Mucosa of descending colon (tissue), 3 donors: ENCODE results near the gene HES3. TPM values are rescaled to one million over a fixed set of nuclear protein-coding genes. Genes with fewer than 3 reads are reported as not detected.

Experiments used
- ATAC-seq: fragments of 200-7000 bp; cut with Tn5 transposase; one replicate; pipeline ENCODE4 v1.9.1; 2020; ENCODE audit warnings: mild to moderate bottlenecking, moderate library complexity
- DNase-seq, 3 donors: peaks; one replicate each; pipeline ENCODE4 v3.0.0-alpha.2; 2020
- H3K36me3 ChIP-seq: fragments of 200-600 bp; one replicate; pipeline ENCODE4 v1.8.0; 2021; ENCODE audit warnings: low read depth, mild to moderate bottlenecking
- H3K4me1 ChIP-seq: fragments of 200-600 bp; one replicate; pipeline ENCODE4 v1.8.0; 2021; ENCODE audit warnings: low read depth, mild to moderate bottlenecking
- H3K4me3 ChIP-seq: fragments of 200-600 bp; one replicate; pipeline ENCODE4 v1.8.0; 2021; ENCODE audit warnings: mild to moderate bottlenecking
- H3K9me3 ChIP-seq: fragments of 200-600 bp; one replicate; pipeline ENCODE4 v1.8.0; 2021; ENCODE audit warnings: mild to moderate bottlenecking
- intact Hi-C, 2 donors: fragments of 100-400 bp; cut with DNase I in 1 of 2; cut with micrococcal nuclease in 1 of 2; formaldehyde crosslinking; loops; one replicate each; pipeline versions ENCODE4 v1.11.0 to v1.11.1; 2022; cut with DNase I, micrococcal nuclease
- total RNA-seq, 3 donors: library from RNA; stranded (reverse); fragmentation: NEBNext Ultra II Directional in 2 of 3; extraction: Animal tissue kit (Norgen Biotek cat#: 25700) in 2 of 3; gene quantifications; one replicate each; pipeline versions ENCODE4 v1.2.1 to v1.2.4, GENCODE V29; 2021 to 2023
- TF ChIP-seq, protein P1 (sequence below): fragments of 200-600 bp; IDR thresholded peaks from one replicate; pipeline ENCODE4 v1.8.0; 2022; ENCODE audit warnings: antibody characterized with exemption, mild to moderate bottlenecking
- donor health status: DM: no; HTN: no; CAD: no; lungs with moderate emphysema.
- donor health status: DM: no; HTN: no; CAD: no.
- donor health status: DM: no; HTN: yes; CAD: no.

HES3 gene
- total RNA-seq, 3 donors from 2014 or later = not detected

DNA sequence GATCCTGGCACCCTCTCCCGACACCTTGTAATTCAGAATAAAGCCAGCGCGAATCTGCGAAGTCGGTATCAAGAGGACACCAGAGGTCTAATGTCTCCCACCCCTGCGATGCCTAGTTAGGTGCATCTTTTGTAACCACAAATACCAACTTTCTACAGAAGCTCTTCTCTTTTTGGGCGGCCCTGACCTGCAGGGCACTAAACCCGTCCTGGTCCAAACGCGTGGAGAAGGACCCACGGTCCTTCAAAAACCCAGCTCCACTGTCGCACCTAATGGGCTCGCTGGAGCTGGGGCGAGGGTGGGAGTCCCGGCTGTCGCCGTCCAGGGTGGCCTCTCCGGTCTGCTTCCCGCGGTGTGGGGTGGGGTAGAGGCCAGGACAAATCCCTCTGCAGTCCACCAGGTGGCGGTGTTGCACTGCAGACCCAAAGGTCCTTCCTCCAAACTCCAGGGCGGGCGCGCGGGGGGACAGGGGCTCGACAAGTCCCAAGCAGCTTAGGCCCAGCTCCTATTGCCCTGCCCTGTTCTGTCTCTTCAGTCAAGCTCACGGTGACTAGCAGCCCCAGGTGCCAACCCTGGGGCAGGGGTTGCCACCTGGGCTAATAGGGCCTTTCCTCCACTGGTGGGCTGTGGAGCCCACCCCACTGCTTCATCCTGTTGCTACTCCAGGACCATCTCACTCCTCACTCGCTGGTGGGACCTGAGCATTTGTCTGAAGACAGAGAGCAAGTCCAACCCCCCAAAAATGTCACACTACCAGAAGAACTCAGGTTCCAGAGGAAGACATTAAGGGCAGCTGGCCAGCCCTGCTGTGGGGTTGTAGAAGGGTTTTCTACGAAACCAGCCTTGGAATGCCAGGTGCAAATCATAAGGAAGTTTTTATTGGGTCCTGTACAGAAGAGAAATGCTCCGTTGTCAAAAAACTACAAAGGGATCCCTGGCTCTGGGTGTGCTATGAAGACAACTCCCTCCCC, 2.8 kb downstream of the HES3 start:
- H3K9me3 ChIP-seq = no peaks in the 10 kb centered on the region
- peaks cover 17% of the 10 kb centered on the region for H3K4me1 ChIP-seq
- no peaks in the 10 kb centered on the region for H3K36me3 ChIP-seq
- TF ChIP-seq, protein P1, sequence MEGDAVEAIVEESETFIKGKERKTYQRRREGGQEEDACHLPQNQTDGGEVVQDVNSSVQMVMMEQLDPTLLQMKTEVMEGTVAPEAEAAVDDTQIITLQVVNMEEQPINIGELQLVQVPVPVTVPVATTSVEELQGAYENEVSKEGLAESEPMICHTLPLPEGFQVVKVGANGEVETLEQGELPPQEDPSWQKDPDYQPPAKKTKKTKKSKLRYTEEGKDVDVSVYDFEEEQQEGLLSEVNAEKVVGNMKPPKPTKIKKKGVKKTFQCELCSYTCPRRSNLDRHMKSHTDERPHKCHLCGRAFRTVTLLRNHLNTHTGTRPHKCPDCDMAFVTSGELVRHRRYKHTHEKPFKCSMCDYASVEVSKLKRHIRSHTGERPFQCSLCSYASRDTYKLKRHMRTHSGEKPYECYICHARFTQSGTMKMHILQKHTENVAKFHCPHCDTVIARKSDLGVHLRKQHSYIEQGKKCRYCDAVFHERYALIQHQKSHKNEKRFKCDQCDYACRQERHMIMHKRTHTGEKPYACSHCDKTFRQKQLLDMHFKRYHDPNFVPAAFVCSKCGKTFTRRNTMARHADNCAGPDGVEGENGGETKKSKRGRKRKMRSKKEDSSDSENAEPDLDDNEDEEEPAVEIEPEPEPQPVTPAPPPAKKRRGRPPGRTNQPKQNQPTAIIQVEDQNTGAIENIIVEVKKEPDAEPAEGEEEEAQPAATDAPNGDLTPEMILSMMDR = peak; percentile 82
- intact Hi-C loops = loop anchor here (2.0 to 10.0 kb wide), 3 partner anchors 91 to 158 kb away; no protein-coding TSS in a partner anchor
- H3K4me3 ChIP-seq = no peak overlapping the region
- peak; percentile 70 for ATAC-seq
- peak; percentile 76 to 86 (median 85) for DNase-seq

DNA sequence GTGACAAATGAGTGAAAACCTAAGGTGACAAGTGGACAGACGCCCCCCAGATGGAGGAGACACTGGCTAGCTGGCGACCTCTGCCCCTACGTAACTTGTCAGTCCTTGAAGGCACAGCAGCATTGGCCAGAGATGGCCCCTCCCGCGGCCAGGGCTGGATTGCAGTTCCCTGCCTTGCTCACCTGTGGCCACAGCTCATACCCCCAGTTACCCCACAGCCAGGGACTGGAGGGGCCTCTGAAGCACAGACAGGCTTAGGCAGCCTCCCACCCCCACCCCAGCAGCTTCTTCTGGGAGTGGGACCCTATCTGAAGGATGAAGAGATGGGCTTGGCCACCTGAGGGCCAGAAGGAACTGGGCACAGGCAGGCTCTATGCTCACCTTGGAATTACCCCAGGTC, 3.7 kb downstream of the HES3 start:
- TF ChIP-seq, protein P1 = no peak
- H3K4me1 ChIP-seq = peaks cover 10% of the 10 kb centered on the region
- no peaks in the 10 kb centered on the region for H3K36me3 ChIP-seq
- no peak for ATAC-seq
- intact Hi-C loops = loop anchor here (2.0 to 10.0 kb wide), 3 partner anchors 90 to 157 kb away; no protein-coding TSS in a partner anchor
- H3K9me3 ChIP-seq = no peaks in the 10 kb centered on the region
- no peak overlapping the region for H3K4me3 ChIP-seq
- DNase-seq = no peak

DNA sequence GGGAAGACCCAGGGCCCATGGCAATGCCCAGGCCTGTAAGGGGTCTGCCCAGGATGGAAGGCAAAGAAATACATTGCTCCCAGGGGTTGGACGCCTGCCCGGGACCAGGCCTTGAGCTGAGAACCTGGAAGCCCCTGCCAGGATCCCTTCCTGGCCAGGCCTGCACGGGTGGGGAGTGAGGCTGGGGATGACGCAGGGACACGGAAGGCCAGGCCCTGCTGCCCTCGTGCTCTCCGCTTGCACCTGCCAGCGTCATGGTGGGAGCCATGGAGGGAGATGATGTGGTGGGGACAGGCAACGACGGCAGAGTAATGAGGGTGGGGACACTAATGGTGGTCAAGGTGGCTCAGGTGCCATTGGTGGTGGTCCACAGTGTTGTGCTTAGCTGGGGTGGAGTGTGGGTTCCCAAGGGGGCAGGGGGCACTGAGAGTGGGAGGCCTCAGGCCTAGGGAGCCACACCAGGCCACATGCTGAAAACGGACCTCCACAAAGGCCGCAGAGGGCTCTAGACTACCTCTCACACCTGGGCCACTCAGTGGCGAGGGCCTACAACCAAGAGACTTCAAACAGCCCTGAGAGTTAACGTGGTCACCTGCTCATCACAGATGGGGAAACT, 4.3 kb downstream of the HES3 start:
- ATAC-seq = no peak
- no peak for DNase-seq
- Histone ChIP-seq H3K9me3 (no peaks in the 10 kb centered on the region), H3K4me1 (peaks cover 10% of the 10 kb centered on the region), H3K4me3 (no peak overlapping the region), H3K36me3 (no peaks in the 10 kb centered on the region)
- intact Hi-C loops = loop anchor here (5.0 to 10.0 kb wide), 2 partner anchors 89 to 157 kb away; no protein-coding TSS in a partner anchor
- TF ChIP-seq, protein P1 = no peak

DNA sequence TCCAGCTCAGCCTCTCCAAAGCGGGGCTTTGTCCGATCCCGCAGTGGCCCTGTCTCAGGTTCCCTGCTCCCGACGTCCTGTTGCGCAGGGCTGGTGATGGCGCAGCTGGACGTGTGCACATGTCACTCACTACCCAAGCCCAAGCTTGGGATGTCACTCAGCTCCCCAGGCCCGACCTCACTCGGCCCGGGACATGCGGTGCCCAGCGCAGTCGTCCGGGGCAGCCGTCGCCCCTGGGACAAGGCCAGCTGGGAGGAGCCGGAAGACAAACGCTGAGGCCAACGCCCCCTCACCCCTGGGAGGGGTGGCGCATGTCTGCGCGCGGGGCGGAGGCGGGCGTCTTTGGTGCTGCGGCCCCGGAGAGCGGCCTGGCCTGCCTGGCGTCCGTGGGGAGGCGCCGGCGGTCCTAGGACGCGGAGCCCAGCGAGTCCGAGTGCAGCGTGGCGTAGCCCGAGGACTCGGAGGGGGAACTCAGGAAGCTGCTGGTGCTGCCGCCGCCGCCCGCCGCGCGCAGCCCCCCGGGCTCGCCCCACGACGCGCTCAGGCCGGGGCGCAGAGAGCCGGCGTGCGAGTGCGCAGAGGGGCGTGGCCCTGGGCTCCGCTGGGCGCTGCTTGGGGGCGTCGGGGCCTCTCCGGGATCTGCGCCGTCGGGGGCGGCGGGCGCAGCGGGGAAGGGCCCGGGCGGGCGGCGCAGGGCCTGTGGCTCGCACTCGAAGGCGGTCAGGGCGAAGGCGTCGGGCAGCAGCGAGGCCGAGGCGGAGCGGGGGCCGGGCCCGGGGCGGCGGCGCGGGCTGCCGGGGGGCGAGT, 5.2 kb downstream of the HES3 start:
- ATAC-seq (peak; percentile 34), DNase-seq (peak in 2 of 3 donors; percentile 51 to 71)
- Histone ChIP-seq H3K4me1 (peaks cover 10% of the 10 kb centered on the region), H3K4me3 (no peak overlapping the region), H3K9me3 (no peaks in the 10 kb centered on the region), H3K36me3 (no peaks in the 10 kb centered on the region)
- intact Hi-C loops = loop anchor here (5.0 to 10.0 kb wide), 2 partner anchors 88 to 156 kb away; no protein-coding TSS in a partner anchor
- TF ChIP-seq, protein P1 = no peak
